Gastroesophageal sphincter (tissue), 3 donors: ENCODE measurements around the gene PID1.

Experiments used
- CTCF ChIP-seq, 4 experiments: fragments of 200-600 bp in 2 of 4; fragments of 450-650 bp in 2 of 4; sonication (generic) in 1 of 4; IDR thresholded peaks; one replicate each; pipeline ENCODE4 v1.5.1; 2017 to 2019; ENCODE audit warnings: antibody characterized with exemption in 4 of 4, mild to moderate bottlenecking in 2 of 4, moderate library complexity in 2 of 4
- EP300 ChIP-seq: sonication (generic); formaldehyde crosslinking; IDR thresholded peaks from one replicate; pipeline ENCODE4 v1.6.1; 2017; ENCODE audit warnings: antibody characterized with exemption, mild to moderate bottlenecking
- POLR2A ChIP-seq, 2 donors: fragments of 450-650 bp; IDR thresholded peaks; one replicate each; pipeline ENCODE4 v1.6.1; 2017; ENCODE audit warnings: antibody characterized with exemption in 2 of 2, mild to moderate bottlenecking in 2 of 2, moderate library complexity in 1 of 2

GRCh38 chr2:229268626-229269025 lies 2.5 kb downstream of the PID1 start:
- TF ChIP-seq CTCF (IDR thresholded peaks at IDR 0.05) (no peak), POLR2A (IDR thresholded peaks at IDR 0.05) (no peak), EP300 (no peak)
